ENCODE measurements around the gene NKX1-1. TPM values are rescaled to one million over a fixed set of nuclear protein-coding genes. Genes with fewer than 3 reads are reported as not detected.
A peak's percentile ranks its signal among the peaks of the same experiment; 100 is the strongest.

NKX1-1 gene
- total RNA-seq, 6 experiments from 2014 or later: not detected

- intact Hi-C loops (cut with DNase I): no loop called here
- no peaks in the 10 kb centered on the region for H3K9me3 ChIP-seq
- H3K36me3 ChIP-seq: no peaks in the 10 kb centered on the region
- H3K4me1 ChIP-seq: no peaks in the 10 kb centered on the region
- DNase-seq (peak in 1 of 3 donors; percentile 32), ATAC-seq (no peak)
- no peak overlapping the region for H3K27ac ChIP-seq
- TF ChIP-seq CTCF (IDR thresholded peaks at IDR 0.05) (no peak), POLR2A (IDR thresholded peaks at IDR 0.05) (no peak)
- no peak overlapping the region for H3K4me3 ChIP-seq
- 52% methylated on average over 4 of the region's 18 CpGs for WGBS (ENCODE audit: insufficient coverage, low coverage, low lambda C conversion rate, missing lambda C conversion rate)
- no peaks in the 10 kb centered on the region for H3K27me3 ChIP-seq
These were observed 45.0 kb upstream of the NKX1-1 start for GRCh38 chr4:1451106-1451751.

- Histone ChIP-seq H3K36me3 (no peaks in the 10 kb centered on the region), H3K4me1 (no peaks in the 10 kb centered on the region), H3K27ac (no peak overlapping the region), H3K9me3 (no peaks in the 10 kb centered on the region), H3K4me3 (no peak overlapping the region), H3K27me3 (no peaks in the 10 kb centered on the region)
- no peak for TF ChIP-seq POLR2A (IDR thresholded peaks at IDR 0.05)
- TF ChIP-seq CTCF (IDR thresholded peaks at IDR 0.05): no peak
- 78% methylated on average over 7 of the region's 32 CpGs for WGBS (ENCODE audit: insufficient coverage, low coverage, low lambda C conversion rate, missing lambda C conversion rate)
- DNase-seq (peak; percentile 11 to 44 (median 40)), ATAC-seq (no peak)
- intact Hi-C loops (cut with DNase I): no loop called here
These were observed 43.8 kb upstream of the NKX1-1 start for GRCh38 chr4:1449833-1450741.

GRCh38 chr4:1449475-1449832, 43.2 kb upstream of the NKX1-1 start:
- no peaks in the 10 kb centered on the region for H3K9me3 ChIP-seq
- WGBS (ENCODE audit: insufficient coverage, low coverage, low lambda C conversion rate, missing lambda C conversion rate): 0% methylated on average over 1 of the region's 12 CpGs
- no peak for TF ChIP-seq POLR2A (IDR thresholded peaks at IDR 0.05)
- TF ChIP-seq CTCF (IDR thresholded peaks at IDR 0.05): no peak
- no peak overlapping the region for H3K4me3 ChIP-seq
- no peaks in the 10 kb centered on the region for H3K4me1 ChIP-seq
- no peaks in the 10 kb centered on the region for H3K27me3 ChIP-seq
- H3K36me3 ChIP-seq: no peaks in the 10 kb centered on the region
- no peak overlapping the region for H3K27ac ChIP-seq
- DNase-seq (peak in 2 of 3 donors; percentile 14 to 42), ATAC-seq (no peak)
- intact Hi-C loops (cut with DNase I): no loop called here

GRCh38 chr4:1448589-1449420, 42.6 kb upstream of the NKX1-1 start:
- no peak overlapping the region for H3K4me3 ChIP-seq
- ATAC-seq (no peak), DNase-seq (peak; percentile 5 to 41 (median 35))
- no peak overlapping the region for H3K27ac ChIP-seq
- H3K27me3 ChIP-seq: no peaks in the 10 kb centered on the region
- WGBS (ENCODE audit: insufficient coverage, low coverage, low lambda C conversion rate, missing lambda C conversion rate): 54% methylated on average over 6 of the region's 28 CpGs
- H3K9me3 ChIP-seq: no peaks in the 10 kb centered on the region
- H3K36me3 ChIP-seq: no peaks in the 10 kb centered on the region
- TF ChIP-seq POLR2A (IDR thresholded peaks at IDR 0.05) (no peak), CTCF (IDR thresholded peaks at IDR 0.05) (no peak)
- intact Hi-C loops (cut with DNase I): no loop called here
- no peaks in the 10 kb centered on the region for H3K4me1 ChIP-seq
